Liver (tissue), 9 donors: ENCODE measurements around the gene USP30. TPM values are rescaled to one million over a fixed set of nuclear protein-coding genes. Genes with fewer than 3 reads are reported as not detected.
A peak's percentile ranks its signal among the peaks of the same experiment; 100 is the strongest.

Experiments
- DNase-seq: peaks from one replicate; pipeline ENCODE4 v3.0.0-alpha.2; 2017; ENCODE audit warnings: low spot score
- H3K27ac ChIP-seq, 2 donors: one replicate each; pipeline ENCODE4 v1.7.0; 2013; ENCODE audit warnings: inconsistent platforms in 2 of 2, low read length in 2 of 2, control low read depth in 1 of 2, low read depth in 1 of 2, mild to moderate bottlenecking in 1 of 2
- H3K27me3 ChIP-seq, 4 donors: one replicate each; pipeline versions ENCODE4 v1.6.1 to v1.7.0; 2013; ENCODE audit warnings: low read length in 3 of 4, inconsistent platforms in 1 of 4, mild to moderate bottlenecking in 1 of 4, moderate library complexity in 1 of 4; ENCODE audit not compliant: control insufficient read depth in 4 of 4, insufficient read depth in 4 of 4
- H3K36me3 ChIP-seq, 4 donors: one replicate each; pipeline versions ENCODE4 v1.6.1 to v1.7.0; 2013; ENCODE audit warnings: low read length in 3 of 4, mild to moderate bottlenecking in 3 of 4, low read depth in 1 of 4, moderate library complexity in 1 of 4; ENCODE audit not compliant: control insufficient read depth in 4 of 4, insufficient read depth in 3 of 4
- H3K4me1 ChIP-seq, 4 donors: one replicate each; pipeline versions ENCODE4 v1.6.1 to v1.7.0; 2013; ENCODE audit warnings: low read length in 3 of 4, mild to moderate bottlenecking in 3 of 4, moderate library complexity in 1 of 4; ENCODE audit not compliant: control insufficient read depth in 4 of 4, insufficient read depth in 4 of 4
- H3K4me3 ChIP-seq, 3 donors: one replicate each; pipeline versions ENCODE4 v1.6.1 to v1.7.0; 2013; ENCODE audit warnings: low read length in 3 of 3, control low read depth in 1 of 3, low read depth in 1 of 3, mild to moderate bottlenecking in 1 of 3
- H3K9ac ChIP-seq, 2 donors: one replicate each; pipeline ENCODE4 v1.7.0; 2013; ENCODE audit warnings: low read length in 2 of 2, mild to moderate bottlenecking in 2 of 2, moderate library complexity in 2 of 2, control low read depth in 1 of 2, low read depth in 1 of 2
- H3K9me3 ChIP-seq, 4 donors: one replicate each; pipeline versions ENCODE4 v1.6.1 to v1.7.0; 2013; ENCODE audit warnings: low read length in 3 of 4; ENCODE audit not compliant: control insufficient read depth in 4 of 4
- CTCF ChIP-seq: fragments of 150-350 bp; IDR thresholded peaks from 2 replicates; pipeline ENCODE4 v1.5.1; 2017; ENCODE audit warnings: improper control_type of control experiment, low read depth, low read length; ENCODE audit not compliant: missing input control
- EGR1 ChIP-seq, 2 donors: IDR thresholded peaks; 2 replicates each; pipeline ENCODE4 v1.6.1; 2016 to 2018; ENCODE audit warnings: antibody characterized with exemption in 2 of 2, low read depth in 2 of 2
- FOXA1 ChIP-seq: IDR thresholded peaks from 2 replicates; pipeline ENCODE4 v1.6.1; 2016; ENCODE audit warnings: antibody characterized with exemption
- FOXA2 ChIP-seq: IDR thresholded peaks from 2 replicates; pipeline ENCODE4 v1.6.1; 2016; ENCODE audit warnings: antibody characterized with exemption
- GABPA ChIP-seq, 2 donors: IDR thresholded peaks in 1 of 2; conservative IDR thresholded peaks in 1 of 2; 2 replicates each; pipeline ENCODE4 v1.6.1; 2016; ENCODE audit warnings: antibody characterized with exemption in 2 of 2, mild to moderate bottlenecking in 1 of 2, moderate library complexity in 1 of 2
- HNF4A ChIP-seq, 2 donors: conservative IDR thresholded peaks; 2 replicates each; pipeline ENCODE4 v1.6.1; 2016; ENCODE audit warnings: antibody characterized with exemption in 2 of 2, mild to moderate bottlenecking in 2 of 2
- JUND ChIP-seq, 2 donors: IDR thresholded peaks; 2 replicates each; pipeline ENCODE4 v1.6.1; 2016; ENCODE audit warnings: antibody characterized with exemption in 2 of 2
- MAX ChIP-seq: IDR thresholded peaks from 2 replicates; pipeline ENCODE4 v1.6.1; 2016; ENCODE audit warnings: antibody characterized with exemption
- NR2F2 ChIP-seq: IDR thresholded peaks from 2 replicates; pipeline ENCODE4 v1.6.1; 2016; ENCODE audit warnings: antibody characterized with exemption
- RAD21 ChIP-seq, 2 donors: IDR thresholded peaks; 2 replicates each; pipeline ENCODE4 v1.6.1; 2016; ENCODE audit warnings: antibody characterized with exemption in 2 of 2, mild to moderate bottlenecking in 2 of 2
- REST ChIP-seq: IDR thresholded peaks from 2 replicates; pipeline ENCODE4 v1.6.1; 2016; ENCODE audit warnings: antibody characterized with exemption, mild to moderate bottlenecking
- RXRA ChIP-seq, 2 donors: IDR thresholded peaks; 2 replicates each; pipeline ENCODE4 v1.6.1; 2017 to 2018; ENCODE audit warnings: antibody characterized with exemption in 2 of 2, mild to moderate bottlenecking in 1 of 2
- SP1 ChIP-seq: IDR thresholded peaks from 2 replicates; pipeline ENCODE4 v1.6.1; 2018; ENCODE audit warnings: antibody characterized with exemption, mild to moderate bottlenecking
- WGBS: extraction: QIAGEN DNeasy Blood & Tissue Kit; methylation state at CpG from one replicate; pipeline ENCODE4 v1.1.7; 2013; 5-methylcytosine and 5-hydroxymethylcytosine counted together
- polyA plus RNA-seq, 2 donors: library from polyadenylated mRNA; stranded (reverse) in 1 of 2; unstranded in 1 of 2; fragments of 200-250 nt in 1 of 2; fragments of >200 nt in 1 of 2; fragmentation: Nextera tagmentation in 1 of 2; extraction: Ambion mirVana in 1 of 2; gene quantifications; one replicate each; pipeline versions ENCODE4 v1.2.1 to v1.2.3, GENCODE V29; 2013 to 2015
- total RNA-seq, 2 donors: library from RNA; depleted of rRNA; stranded (reverse); fragments of >200 nt; gene quantifications; one replicate each; pipeline ENCODE4 v1.2.3, GENCODE V29; 2014
- donor health status: healthy.
- donor health status: healthy.
- donor health status: healthy.
- donor health status: healthy.
- donor health status: healthy.

Gene USP30
- total and polyA plus RNA-seq, 4 donors: 6.4 to 12.1 (median 9.4) TPM

- peak overlapping the region; percentile 57 to 70 for H3K27ac ChIP-seq
- peak overlapping the region in 1 of 2 donors; percentile 21 for H3K9ac ChIP-seq
These were observed 13.4 kb downstream of the USP30 start for GRCh38 chr12:109065853-109066193.

GRCh38 chr12:109069307-109070271 is 17.2 kb downstream of the USP30 start:
- H3K27me3 ChIP-seq: no peaks in the 10 kb centered on the region
- H3K9me3 ChIP-seq: no peaks in the 10 kb centered on the region
- peaks cover 0 to 58% (median 31%) of the 10 kb centered on the region in 4 donors for H3K36me3 ChIP-seq
- H3K27ac ChIP-seq: no peak overlapping the region
- WGBS: 86% methylated on average over 17 of the region's 17 CpGs
- no peak for TF ChIP-seq JUND (IDR thresholded peaks at IDR 0.05)
- peak; percentile 16 for TF ChIP-seq SP1
- TF ChIP-seq HNF4A (conservative IDR thresholded peaks at IDR 0.05): peak in 1 of 2 donors; percentile 54
- DNase-seq: no peak
- peaks cover 2 to 33% (median 23%) of the 10 kb centered on the region in 4 donors for H3K4me1 ChIP-seq
- H3K9ac ChIP-seq: no peak overlapping the region
- H3K4me3 ChIP-seq: no peak overlapping the region

More at GRCh38 chr12:109065853-109066193, 13.4 kb downstream of the USP30 start:
- Histone ChIP-seq H3K4me1 (peaks cover 4 to 40% (median 26%) of the 10 kb centered on the region in 4 donors), H3K36me3 (peaks cover 0 to 25% (median 14%) of the 10 kb centered on the region in 4 donors), H3K27me3 (no peaks in the 10 kb centered on the region), H3K9me3 (no peaks in the 10 kb centered on the region), H3K4me3 (no peak overlapping the region)
- WGBS: 25% methylated on average over 1 of the region's 1 CpG
- TF ChIP-seq HNF4A (conservative IDR thresholded peaks at IDR 0.05) (no peak), FOXA2 (no peak), RXRA (IDR thresholded peaks at IDR 0.05) (peak in 1 of 2 donors; percentile 2), GABPA (IDR thresholded peaks at IDR 0.05 in 1 of 2, conservative IDR thresholded peaks at IDR 0.05 in 1 of 2) (no peak), REST (peak; percentile 4)
- no peak for DNase-seq

- Histone ChIP-seq H3K4me3 (no peak overlapping the region), H3K9ac (no peak overlapping the region), H3K9me3 (no peaks in the 10 kb centered on the region), H3K36me3 (peaks cover 0 to 56% (median 27%) of the 10 kb centered on the region in 4 donors), H3K27ac (no peak overlapping the region), H3K4me1 (peaks cover 0 to under 1% (median 0%) of the 10 kb centered on the region in 4 donors), H3K27me3 (no peaks in the 10 kb centered on the region)
- no peak for TF ChIP-seq MAX
- no peak for TF ChIP-seq SP1
- TF ChIP-seq HNF4A (conservative IDR thresholded peaks at IDR 0.05): no peak
- no peak for TF ChIP-seq CTCF
- TF ChIP-seq JUND (IDR thresholded peaks at IDR 0.05): no peak
- no peak for TF ChIP-seq REST
- TF ChIP-seq FOXA1: no peak
- no peak for TF ChIP-seq RAD21 (IDR thresholded peaks at IDR 0.05)
- no peak for TF ChIP-seq EGR1 (IDR thresholded peaks at IDR 0.05; ENCODE audit: low read depth in 2 of 2)
- no peak for TF ChIP-seq FOXA2
- TF ChIP-seq GABPA (IDR thresholded peaks at IDR 0.05 in 1 of 2, conservative IDR thresholded peaks at IDR 0.05 in 1 of 2): no peak
- TF ChIP-seq NR2F2: no peak
- TF ChIP-seq RXRA (IDR thresholded peaks at IDR 0.05): no peak
- no peak for DNase-seq
These were observed 22.5 kb downstream of the USP30 start for GRCh38 chr12:109074866-109075265.
